ENCODE results near the gene OR13C5.
"Not testable (repeated sequence)": the region's sequence is repeated elsewhere in the genome, so short reads cannot be mapped to it uniquely, and the experiment has no call there.

Gene OR13C5

GRCh38 chr9:104598749-104599148 lies 464 bp downstream of the OR13C5 start:
- H3K4me3 ChIP-seq (ENCODE audit: extremely low read depth, insufficient read depth, low read length, poor library complexity, severe bottlenecking); H3K36me3 ChIP-seq (ENCODE audit: control insufficient read depth, insufficient read depth, low read length); H3K9me3 ChIP-seq (ENCODE audit: control insufficient read depth, low read length); H3K4me1 ChIP-seq (ENCODE audit: control insufficient read depth, insufficient read depth, low read length, poor library complexity, severe bottlenecking); H3K27ac ChIP-seq (ENCODE audit: low read depth, low read length, severe bottlenecking): not testable (repeated sequence)
- WGBS, 2 experiments (ENCODE audit: insufficient coverage in 2 of 2) = 42% methylated on average over 1 of the region's 3 CpGs; no CpG with 5 or more reads in 1 of the 2 experiments

- Histone ChIP-seq H3K4me1 (ENCODE audit: control insufficient read depth, insufficient read depth, low read length, poor library complexity, severe bottlenecking) (no peaks in the 10 kb centered on the region), H3K9me3 (ENCODE audit: control insufficient read depth, low read length) (no peaks in the 10 kb centered on the region), H3K27ac (ENCODE audit: low read depth, low read length, severe bottlenecking) (no peak overlapping the region), H3K4me3 (ENCODE audit: extremely low read depth, insufficient read depth, low read length, poor library complexity, severe bottlenecking) (no peak overlapping the region), H3K36me3 (ENCODE audit: control insufficient read depth, insufficient read depth, low read length) (no peaks in the 10 kb centered on the region)
- WGBS, 2 experiments (ENCODE audit: insufficient coverage in 2 of 2) = 60% methylated on average over 1 of the region's 1 CpG; no CpG with 5 or more reads in 1 of the 2 experiments
Measured at GRCh38 chr9:104589626-104590025, 9.6 kb downstream of the OR13C5 start.

DNA sequence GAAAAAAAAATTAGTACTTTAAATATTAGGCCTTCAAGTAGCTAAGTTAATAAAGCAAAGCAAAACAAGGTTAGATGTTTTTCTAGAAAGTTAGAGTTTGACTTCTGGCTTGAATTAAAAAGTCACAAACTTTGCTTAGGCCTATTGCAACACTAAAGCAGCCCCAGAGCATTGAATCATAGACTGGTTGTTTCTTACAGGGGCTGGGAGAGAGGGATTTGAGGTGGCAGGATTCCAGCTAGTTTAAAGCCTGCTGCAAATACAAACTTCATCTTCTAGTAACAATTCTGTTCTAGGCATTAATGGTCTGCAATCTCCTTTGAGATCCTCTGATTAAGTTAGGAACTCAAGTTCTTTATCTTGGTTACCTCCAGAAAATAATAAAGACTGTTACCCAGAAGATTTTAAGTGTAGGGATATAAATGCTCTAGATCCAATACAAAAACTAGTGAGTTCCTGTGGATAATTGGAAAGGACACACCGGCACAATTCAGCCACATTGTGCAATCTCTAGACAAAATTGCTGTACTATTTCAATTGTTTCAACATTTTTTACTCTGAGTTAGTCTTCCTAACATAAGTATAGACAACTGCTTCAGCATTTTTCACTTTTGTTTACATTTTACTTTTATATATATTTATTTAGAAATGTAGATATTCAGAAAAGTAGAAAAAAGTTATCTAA lies 12.6 kb downstream of the OR13C5 start:
- H3K4me1 ChIP-seq (ENCODE audit: control insufficient read depth, insufficient read depth, low read length, poor library complexity, severe bottlenecking) = no peaks in the 10 kb centered on the region
- H3K9me3 ChIP-seq (ENCODE audit: control insufficient read depth, low read length) = no peaks in the 10 kb centered on the region
- WGBS, 2 experiments (ENCODE audit: insufficient coverage in 2 of 2) = no CpG with 5 or more reads among the region's 1 CpG
- no peak overlapping the region for H3K27ac ChIP-seq (ENCODE audit: low read depth, low read length, severe bottlenecking)
- H3K4me3 ChIP-seq (ENCODE audit: extremely low read depth, insufficient read depth, low read length, poor library complexity, severe bottlenecking) = no peak overlapping the region
- no peaks in the 10 kb centered on the region for H3K36me3 ChIP-seq (ENCODE audit: control insufficient read depth, insufficient read depth, low read length)

- no CpG with 5 or more reads among the region's 1 CpG for WGBS, 2 experiments (ENCODE audit: insufficient coverage in 2 of 2)
- H3K4me3 ChIP-seq (ENCODE audit: extremely low read depth, insufficient read depth, low read length, poor library complexity, severe bottlenecking) = no peak overlapping the region
- no peaks in the 10 kb centered on the region for H3K9me3 ChIP-seq (ENCODE audit: control insufficient read depth, low read length)
- no peaks in the 10 kb centered on the region for H3K36me3 ChIP-seq (ENCODE audit: control insufficient read depth, insufficient read depth, low read length)
- H3K27ac ChIP-seq (ENCODE audit: low read depth, low read length, severe bottlenecking) = no peak overlapping the region
- no peaks in the 10 kb centered on the region for H3K4me1 ChIP-seq (ENCODE audit: control insufficient read depth, insufficient read depth, low read length, poor library complexity, severe bottlenecking)
Measured at GRCh38 chr9:104580562-104580961, 18.7 kb downstream of the OR13C5 start.

DNA sequence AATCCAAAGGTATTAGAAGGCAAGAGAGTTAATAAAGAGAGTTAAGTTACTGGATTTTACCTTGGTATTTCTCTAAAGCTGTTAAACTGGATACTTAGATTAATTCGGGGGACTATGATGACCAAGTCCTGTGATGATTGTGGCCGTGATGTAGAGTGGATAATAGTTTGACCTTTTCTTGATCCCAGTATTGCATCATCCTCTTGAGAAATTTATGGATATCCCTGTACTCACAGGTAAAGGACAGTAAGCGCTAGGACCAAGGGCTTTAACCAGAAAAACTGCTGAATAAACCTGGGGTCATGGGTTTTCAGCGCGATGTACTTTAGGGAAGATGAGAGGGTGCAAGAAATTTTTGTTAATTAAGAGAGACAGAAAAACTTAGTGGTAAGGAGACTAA lies 21.9 kb downstream of the OR13C5 start:
- H3K4me3 ChIP-seq (ENCODE audit: extremely low read depth, insufficient read depth, low read length, poor library complexity, severe bottlenecking) = no peak overlapping the region
- H3K9me3 ChIP-seq (ENCODE audit: control insufficient read depth, low read length) = no peaks in the 10 kb centered on the region
- H3K4me1 ChIP-seq (ENCODE audit: control insufficient read depth, insufficient read depth, low read length, poor library complexity, severe bottlenecking) = no peaks in the 10 kb centered on the region
- H3K27ac ChIP-seq (ENCODE audit: low read depth, low read length, severe bottlenecking) = no peak overlapping the region
- WGBS, 2 experiments (ENCODE audit: insufficient coverage in 2 of 2) = 80 to 98% methylated on average over 2 to 3 of the region's 5 CpGs
- no peaks in the 10 kb centered on the region for H3K36me3 ChIP-seq (ENCODE audit: control insufficient read depth, insufficient read depth, low read length)

GRCh38 chr9:104575456-104575855 lies 23.8 kb downstream of the OR13C5 start:
- H3K36me3 ChIP-seq (ENCODE audit: control insufficient read depth, insufficient read depth, low read length) = no peaks in the 10 kb centered on the region
- WGBS, 2 experiments (ENCODE audit: insufficient coverage in 2 of 2) = 67 to 89% methylated on average over 1 of the region's 2 CpGs
- no peak overlapping the region for H3K27ac ChIP-seq (ENCODE audit: low read depth, low read length, severe bottlenecking)
- H3K4me1 ChIP-seq (ENCODE audit: control insufficient read depth, insufficient read depth, low read length, poor library complexity, severe bottlenecking) = no peaks in the 10 kb centered on the region
- H3K4me3 ChIP-seq (ENCODE audit: extremely low read depth, insufficient read depth, low read length, poor library complexity, severe bottlenecking) = no peak overlapping the region
- peaks cover 4% of the 10 kb centered on the region for H3K9me3 ChIP-seq (ENCODE audit: control insufficient read depth, low read length)

DNA sequence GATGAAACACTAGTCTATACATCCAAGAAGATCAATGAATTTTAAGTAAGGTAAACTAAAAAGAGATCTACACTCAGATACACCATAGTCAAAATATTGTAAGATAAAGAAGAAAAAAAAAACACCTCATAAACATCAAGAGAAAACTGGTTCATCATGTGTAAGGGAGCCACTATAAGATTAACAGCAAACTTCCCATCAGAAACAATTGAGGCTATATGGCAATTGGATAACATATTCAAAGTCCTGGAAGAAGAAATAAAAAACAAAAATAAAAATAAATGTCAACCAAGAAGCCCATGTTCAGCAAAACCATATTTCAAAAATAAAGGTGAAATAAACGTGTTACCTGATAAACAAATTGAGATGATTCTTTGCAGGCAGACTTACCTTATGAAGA lies 26.6 kb downstream of the OR13C5 start:
- H3K36me3 ChIP-seq (ENCODE audit: control insufficient read depth, insufficient read depth, low read length) = no peaks in the 10 kb centered on the region
- H3K4me3 ChIP-seq (ENCODE audit: extremely low read depth, insufficient read depth, low read length, poor library complexity, severe bottlenecking) = no peak overlapping the region
- WGBS, 2 experiments (ENCODE audit: insufficient coverage in 2 of 2) = no CpG with 5 or more reads among the region's 1 CpG
- H3K9me3 ChIP-seq (ENCODE audit: control insufficient read depth, low read length) = peaks cover 4% of the 10 kb centered on the region
- H3K27ac ChIP-seq (ENCODE audit: low read depth, low read length, severe bottlenecking) = no peak overlapping the region
- H3K4me1 ChIP-seq (ENCODE audit: control insufficient read depth, insufficient read depth, low read length, poor library complexity, severe bottlenecking) = no peaks in the 10 kb centered on the region

DNA sequence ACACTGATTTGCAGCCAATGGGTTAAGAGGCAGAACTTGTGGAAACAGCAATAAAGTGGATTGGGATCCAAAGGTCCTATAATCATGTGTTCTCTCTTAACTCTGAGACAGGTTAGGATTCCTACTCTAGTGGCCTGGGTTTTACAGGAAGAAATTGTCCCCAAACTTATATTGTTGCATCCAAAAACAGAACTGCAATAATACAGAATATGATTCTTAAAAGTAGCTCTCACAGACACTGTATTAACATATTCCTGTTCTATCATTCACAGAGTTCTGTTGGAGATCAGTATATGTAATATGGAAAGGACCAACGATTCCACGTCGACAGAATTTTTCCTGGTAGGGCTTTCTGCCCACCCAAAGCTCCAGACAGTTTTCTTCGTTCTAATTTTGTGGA lies 30.3 kb downstream of the OR13C5 start, which contains the start of gene OR13C8:
OR13C8 (plus strand) TSS at position 301 of the 400 bp plus-strand sequence; CDS start at position 301, 0 bp downstream.
- Histone ChIP-seq H3K27ac (ENCODE audit: low read depth, low read length, severe bottlenecking) (no peak within 1 kb of the TSS), H3K4me1 (ENCODE audit: control insufficient read depth, insufficient read depth, low read length, poor library complexity, severe bottlenecking) (no peaks in the 10 kb centered on the region), H3K9me3 (ENCODE audit: control insufficient read depth, low read length) (peaks cover 4% of the 10 kb centered on the region), H3K4me3 (ENCODE audit: extremely low read depth, insufficient read depth, low read length, poor library complexity, severe bottlenecking) (no peak within 1 kb of the TSS), H3K36me3 (ENCODE audit: control insufficient read depth, insufficient read depth, low read length) (no peaks in the 10 kb centered on the region)
- WGBS, 2 experiments (ENCODE audit: insufficient coverage in 2 of 2) = 100% methylated on average over 1 of the region's 4 CpGs; no CpG with 5 or more reads in 1 of the 2 experiments

DNA sequence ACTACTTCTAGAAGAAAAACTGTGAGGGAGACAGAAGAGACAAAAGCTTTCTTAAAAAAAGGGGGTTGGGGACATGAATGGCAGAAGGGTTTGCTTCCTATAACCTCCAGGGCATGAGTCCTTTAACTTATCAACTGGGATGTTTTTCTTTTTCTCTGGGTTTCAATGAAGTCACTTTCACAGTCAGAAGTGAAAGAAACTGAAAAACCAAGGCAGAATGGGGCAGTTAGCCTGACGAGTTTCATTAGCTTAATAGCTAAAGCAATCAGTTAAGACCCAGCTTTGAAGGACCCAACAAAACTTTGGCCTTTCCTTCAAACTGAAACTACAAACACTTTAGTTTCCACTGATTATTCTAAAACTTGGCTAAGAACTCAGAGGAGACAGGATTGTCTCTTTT lies 34.9 kb downstream of the OR13C5 start:
- H3K9me3 ChIP-seq (ENCODE audit: control insufficient read depth, low read length) = no peaks in the 10 kb centered on the region
- H3K4me3 ChIP-seq (ENCODE audit: extremely low read depth, insufficient read depth, low read length, poor library complexity, severe bottlenecking) = no peak overlapping the region
- no peaks in the 10 kb centered on the region for H3K36me3 ChIP-seq (ENCODE audit: control insufficient read depth, insufficient read depth, low read length)
- WGBS, 2 experiments (ENCODE audit: insufficient coverage in 2 of 2) = 57% methylated on average over 1 of the region's 1 CpG; no CpG with 5 or more reads in 1 of the 2 experiments
- no peak overlapping the region for H3K27ac ChIP-seq (ENCODE audit: low read depth, low read length, severe bottlenecking)
- no peaks in the 10 kb centered on the region for H3K4me1 ChIP-seq (ENCODE audit: control insufficient read depth, insufficient read depth, low read length, poor library complexity, severe bottlenecking)

DNA sequence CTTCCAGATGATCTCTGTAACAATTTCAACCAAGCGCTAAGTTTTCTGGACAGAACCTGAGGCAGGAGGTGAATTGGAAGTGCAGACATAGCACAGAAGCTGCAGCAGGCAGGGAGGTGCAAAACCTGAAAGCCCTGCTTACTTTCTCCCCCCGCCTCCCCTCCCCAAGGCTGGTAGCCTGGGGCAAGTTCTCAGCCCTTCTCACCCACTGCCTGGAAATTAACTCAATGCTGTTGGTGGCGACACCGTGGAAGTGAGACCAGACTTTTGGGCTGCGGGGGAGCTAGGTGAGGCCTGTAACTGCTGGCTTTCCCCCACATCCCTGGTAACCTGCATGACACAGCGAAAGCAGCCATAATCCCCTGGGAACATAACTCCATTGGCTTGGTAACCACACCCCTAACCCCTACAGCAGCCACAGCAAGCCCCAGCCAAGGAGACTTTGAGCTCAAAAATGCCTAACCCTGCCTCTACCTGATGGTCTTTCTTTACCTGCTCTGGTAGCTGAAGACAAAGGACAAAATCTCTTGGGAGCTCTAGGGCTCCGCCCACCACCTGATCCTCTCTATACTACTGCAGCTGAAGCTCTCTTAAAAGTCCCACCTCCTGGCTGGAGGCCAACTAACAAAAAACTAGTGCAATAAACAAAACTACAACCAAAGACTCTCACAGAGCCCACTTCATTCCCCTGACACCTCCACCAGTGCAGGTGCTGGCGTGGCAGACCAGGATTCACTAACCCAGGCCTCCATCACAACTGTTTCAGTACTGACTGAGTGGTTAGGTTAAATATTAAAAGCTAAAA lies 42.2 kb downstream of the OR13C5 start:
- 88 to 94% methylated on average over 4 to 7 of the region's 8 CpGs for WGBS, 2 experiments (ENCODE audit: insufficient coverage in 2 of 2)
- Histone ChIP-seq H3K4me1 (ENCODE audit: control insufficient read depth, insufficient read depth, low read length, poor library complexity, severe bottlenecking) (no peaks in the 10 kb centered on the region), H3K4me3 (ENCODE audit: extremely low read depth, insufficient read depth, low read length, poor library complexity, severe bottlenecking) (no peak overlapping the region), H3K9me3 (ENCODE audit: control insufficient read depth, low read length) (no peaks in the 10 kb centered on the region), H3K36me3 (ENCODE audit: control insufficient read depth, insufficient read depth, low read length) (no peaks in the 10 kb centered on the region), H3K27ac (ENCODE audit: low read depth, low read length, severe bottlenecking) (no peak overlapping the region)

GRCh38 chr9:104555521-104555920 lies 43.7 kb downstream of the OR13C5 start:
- H3K4me3 ChIP-seq (ENCODE audit: extremely low read depth, insufficient read depth, low read length, poor library complexity, severe bottlenecking) = no peak overlapping the region
- no peaks in the 10 kb centered on the region for H3K36me3 ChIP-seq (ENCODE audit: control insufficient read depth, insufficient read depth, low read length)
- H3K27ac ChIP-seq (ENCODE audit: low read depth, low read length, severe bottlenecking) = no peak overlapping the region
- no CpG with 5 or more reads among the region's 1 CpG for WGBS, 2 experiments (ENCODE audit: insufficient coverage in 2 of 2)
- no peaks in the 10 kb centered on the region for H3K9me3 ChIP-seq (ENCODE audit: control insufficient read depth, low read length)
- no peaks in the 10 kb centered on the region for H3K4me1 ChIP-seq (ENCODE audit: control insufficient read depth, insufficient read depth, low read length, poor library complexity, severe bottlenecking)

Data from mesodermal cell (in vitro differentiated cells).